Neuronal stem cell (in vitro differentiated cells): ENCODE data around the gene CATSPERD.

Experiments used
- DNase-seq: peaks from one replicate; pipeline ENCODE4 v3.0.0-alpha.2; 2013; ENCODE audit warnings: low spot score
- H2AFZ ChIP-seq: one replicate; pipeline ENCODE4 v1.6.1; 2013; ENCODE audit warnings: mild to moderate bottlenecking, low read length, inconsistent platforms
- H2AK5ac ChIP-seq: 2 replicates; pipeline ENCODE4 v1.6.1; 2013; ENCODE audit warnings: low read depth, mild to moderate bottlenecking, inconsistent platforms, low read length, moderate library complexity, mixed read lengths
- H2BK120ac ChIP-seq: 2 replicates; pipeline ENCODE4 v1.6.1; 2013; ENCODE audit warnings: low read depth, mild to moderate bottlenecking, inconsistent platforms, low read length, moderate library complexity, mixed read lengths
- H2BK12ac ChIP-seq: one replicate; pipeline ENCODE4 v1.6.1; 2013; ENCODE audit warnings: low read length, inconsistent platforms
- H2BK15ac ChIP-seq: 2 replicates; pipeline ENCODE4 v1.6.1; 2013; ENCODE audit warnings: mild to moderate bottlenecking, low read length, inconsistent platforms, mixed read lengths
- H2BK5ac ChIP-seq: one replicate; pipeline ENCODE4 v1.6.1; 2013; ENCODE audit warnings: inconsistent platforms, mild to moderate bottlenecking, low read length, moderate library complexity
- H3K14ac ChIP-seq: one replicate; pipeline ENCODE4 v1.6.1; 2013; ENCODE audit warnings: low read length, inconsistent platforms
- H3K18ac ChIP-seq: 2 replicates; pipeline ENCODE4 v1.6.1; 2013; ENCODE audit warnings: low read length, inconsistent platforms
- H3K23ac ChIP-seq: 2 replicates; pipeline ENCODE4 v1.6.1; 2013; ENCODE audit warnings: low read depth, mild to moderate bottlenecking, mixed read lengths, low read length, inconsistent platforms; ENCODE audit not compliant: poor library complexity
- H3K27ac ChIP-seq: replicated peaks from 3 replicates; pipeline ENCODE4 v1.5.1; 2013; ENCODE audit warnings: low read length, inconsistent platforms
- H3K27me3 ChIP-seq, 3 experiments: 2 replicates each; pipeline ENCODE4 v1.6.1; 2013; ENCODE audit warnings: low read length in 3 of 3, mild to moderate bottlenecking in 2 of 3, inconsistent platforms in 1 of 3, low read depth in 1 of 3, mixed read lengths in 1 of 3, moderate library complexity in 1 of 3; ENCODE audit not compliant: control insufficient read depth in 3 of 3, insufficient read depth in 3 of 3
- H3K36me3 ChIP-seq, 2 donors: replicated peaks in 1 of 2; 2 replicates each; pipeline ENCODE4 v1.6.1; 2013; ENCODE audit warnings: low read length in 2 of 2; ENCODE audit not compliant: control insufficient read depth in 2 of 2, insufficient read depth in 2 of 2
- H3K4ac ChIP-seq: 2 replicates; pipeline ENCODE4 v1.6.1; 2013; ENCODE audit warnings: inconsistent platforms, mild to moderate bottlenecking, low read length, moderate library complexity
- H3K4me1 ChIP-seq, 2 donors: 1 replicate in 1 of 2; 2 replicates in 1 of 2; pipeline ENCODE4 v1.6.1; 2013; ENCODE audit warnings: low read length in 2 of 2, low read depth in 1 of 2; ENCODE audit not compliant: control insufficient read depth in 2 of 2, insufficient read depth in 1 of 2
- H3K4me2 ChIP-seq: one replicate; pipeline ENCODE4 v1.6.1; 2013; ENCODE audit warnings: mild to moderate bottlenecking, low read length, inconsistent platforms; ENCODE audit not compliant: insufficient read depth, poor library complexity, severe bottlenecking
- H3K4me3 ChIP-seq, 2 donors: 2 replicates each; pipeline ENCODE4 v1.5.1; 2013; ENCODE audit warnings: low read length in 2 of 2, mild to moderate bottlenecking in 2 of 2, inconsistent platforms in 1 of 2, moderate library complexity in 1 of 2
- H3K79me1 ChIP-seq: one replicate; pipeline ENCODE4 v1.6.1; 2013; ENCODE audit warnings: low read depth, mild to moderate bottlenecking, inconsistent platforms, low read length, moderate library complexity
- H3K9ac ChIP-seq: one replicate; pipeline ENCODE4 v1.6.1; 2013; ENCODE audit warnings: mild to moderate bottlenecking, low read depth, low read length, inconsistent platforms; ENCODE audit not compliant: poor library complexity
- H3K9me3 ChIP-seq, 2 donors: replicated peaks in 1 of 2; 2 replicates each; pipeline versions ENCODE3 to v1.6.1; 2013; ENCODE audit warnings: low read length in 2 of 2, mild to moderate bottlenecking in 2 of 2, inconsistent platforms in 1 of 2, low read depth in 1 of 2, mixed read lengths in 1 of 2, moderate library complexity in 1 of 2; ENCODE audit not compliant: control insufficient read depth in 2 of 2, insufficient read depth in 1 of 2
- H4K8ac ChIP-seq: one replicate; pipeline ENCODE4 v1.6.1; 2013; ENCODE audit warnings: low read depth, mild to moderate bottlenecking, inconsistent platforms, low read length, moderate library complexity
- H4K91ac ChIP-seq: one replicate; pipeline ENCODE4 v1.6.1; 2013; ENCODE audit warnings: low read length, low read depth, mild to moderate bottlenecking, inconsistent platforms; ENCODE audit not compliant: poor library complexity
- WGBS, 2 donors: extraction: QIAGEN DNeasy Blood & Tissue Kit; methylation state at CpG; one replicate each; pipeline ENCODE4 v1.1.7; 2013; ENCODE audit warnings: missing lambda C conversion rate in 2 of 2, mixed read lengths in 1 of 2; ENCODE audit not compliant: insufficient read length in 2 of 2, insufficient replicate concordance in 1 of 2; ENCODE audit errors: extremely low coverage in 2 of 2; 5-methylcytosine and 5-hydroxymethylcytosine counted together

The CATSPERD gene

DNA sequence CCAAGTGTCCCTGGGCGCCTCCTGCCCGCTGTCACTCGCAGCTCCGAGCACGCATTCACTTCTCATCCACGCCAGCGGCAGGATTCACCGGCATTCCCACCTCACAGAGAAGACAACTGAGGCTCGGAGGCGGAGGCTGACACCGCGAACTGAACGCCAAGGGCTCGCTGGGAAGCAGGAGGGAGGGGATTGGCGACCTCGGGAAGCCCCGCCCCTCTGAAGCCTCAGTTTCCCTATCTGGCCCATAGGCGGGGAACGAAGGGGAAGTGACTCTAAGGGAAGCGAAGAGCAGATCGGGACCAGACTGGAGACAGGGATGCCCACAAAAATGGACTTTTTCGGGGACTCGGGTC lies 40.4 kb upstream of the CATSPERD start:
- Histone ChIP-seq H2AFZ (peak overlapping the region; percentile 96), H2BK5ac (peak overlapping the region; percentile 2), H3K36me3 (peaks cover 4 to 12% of the 10 kb centered on the region in 2 donors), H2AK5ac (peak overlapping the region; percentile 94), H3K27me3 (no peaks in the 10 kb centered on the region), H4K8ac (no peak overlapping the region), H3K9me3 (peaks cover 0 to under 1% of the 10 kb centered on the region in 2 donors), H3K4me3 (peak overlapping the region; percentile 63 to 87), H3K4me2 (peak overlapping the region; percentile 82), H3K4me1 (peaks cover 10 to 23% of the 10 kb centered on the region in 2 donors), H2BK12ac (no peak overlapping the region), H2BK15ac (peak overlapping the region; percentile 25), H3K9ac (peak overlapping the region; percentile 89), H3K4ac (no peak overlapping the region), H3K23ac (peak overlapping the region; percentile 29), H2BK120ac (no peak overlapping the region), H3K18ac (peak overlapping the region; percentile 92), H3K27ac (no peak overlapping the region), H4K91ac (no peak overlapping the region), H3K79me1 (peaks cover 17% of the 10 kb centered on the region), H3K14ac (no peak overlapping the region)
- no CpG with 5 or more reads among the region's 23 CpGs for WGBS, 2 donors
- no peak for DNase-seq

- WGBS, 2 donors: no CpG with 5 or more reads among the region's 94 CpGs
- Histone ChIP-seq H3K79me1 (peaks cover 16% of the 10 kb centered on the region), H2BK15ac (peak within 1 kb of the TSS; percentile 30), H3K27me3 (no peaks in the 10 kb centered on the region), H3K27ac (peak within 1 kb of the TSS; percentile 94), H3K4me3 (peak within 1 kb of the TSS; percentile 63 to 90), H3K36me3 (peaks cover 4 to 12% of the 10 kb centered on the region in 2 donors), H3K4me1 (peaks cover 10 to 23% of the 10 kb centered on the region in 2 donors), H4K91ac (no peak within 1 kb of the TSS), H3K4me2 (peak within 1 kb of the TSS; percentile 82), H3K18ac (peak within 1 kb of the TSS; percentile 100), H2BK5ac (peak within 1 kb of the TSS; percentile 95), H3K14ac (peak within 1 kb of the TSS; percentile 78), H4K8ac (peak within 1 kb of the TSS; percentile 89), H2AFZ (peak within 1 kb of the TSS; percentile 96), H3K9ac (peak within 1 kb of the TSS; percentile 93), H3K9me3 (no peaks in the 10 kb centered on the region), H2BK12ac (peak within 1 kb of the TSS; percentile 30), H2AK5ac (peak within 1 kb of the TSS; percentile 95), H3K23ac (peak within 1 kb of the TSS; percentile 95), H2BK120ac (no peak within 1 kb of the TSS), H3K4ac (no peak within 1 kb of the TSS)
- DNase-seq: peak; percentile 98
Measured at GRCh38 chr19:5680437-5681368, 39.7 kb upstream of the CATSPERD start, which contains the start of the genes HSD11B1L and MICOS13. Gene HSD11B1L, plus strand, starts transcription at chr19:5681027. Its CDS starts 3,806 bp downstream, at chr19:5684833. Gene MICOS13, minus strand, starts transcription at chr19:5680516. Its CDS starts 30 bp downstream, at chr19:5680486.

- peaks cover 16% of the 10 kb centered on the region for H3K79me1 ChIP-seq
- peak overlapping the region; percentile 84 for H2AFZ ChIP-seq
- H2BK12ac ChIP-seq: no peak overlapping the region
- no peaks in the 10 kb centered on the region for H3K9me3 ChIP-seq
- H3K4me2 ChIP-seq: peak overlapping the region; percentile 78
- H2BK120ac ChIP-seq: no peak overlapping the region
- peak overlapping the region; percentile 95 for H2BK5ac ChIP-seq
- peak overlapping the region; percentile 95 for H2AK5ac ChIP-seq
- no peak overlapping the region for H4K91ac ChIP-seq
- H3K27ac ChIP-seq: peak overlapping the region; percentile 27
- H3K9ac ChIP-seq: peak overlapping the region; percentile 93
- H3K23ac ChIP-seq: peak overlapping the region; percentile 95
- H3K14ac ChIP-seq: peak overlapping the region; percentile 78
- H3K27me3 ChIP-seq: no peaks in the 10 kb centered on the region
- DNase-seq: no peak
- WGBS, 2 donors: 100% methylated on average over 1 of the region's 17 CpGs; no CpG with 5 or more reads in 1 of the 2 donors
- H3K36me3 ChIP-seq: peaks cover 4 to 9% of the 10 kb centered on the region in 2 donors
- H3K4ac ChIP-seq: no peak overlapping the region
- H3K4me3 ChIP-seq: peak overlapping the region; percentile 63 to 90
- peak overlapping the region; percentile 98 for H3K18ac ChIP-seq
- H3K4me1 ChIP-seq: peaks cover 10 to 26% of the 10 kb centered on the region in 2 donors
- peak overlapping the region; percentile 30 for H2BK15ac ChIP-seq
- H4K8ac ChIP-seq: peak overlapping the region; percentile 89
Measured at GRCh38 chr19:5681391-5682106, 38.9 kb upstream of the CATSPERD start.
